Pulmonary artery endothelial cell (primary cell): ENCODE measurements around the gene ORM2. TPM values are rescaled to one million over a fixed set of nuclear protein-coding genes. Genes with fewer than 3 reads are reported as not detected.
"Not testable (repeated sequence)": the region's sequence is repeated elsewhere in the genome, so short reads cannot be mapped to it uniquely, and the experiment has no call there.

ENCODE experiments used
- DNase-seq: peaks from one replicate; pipeline ENCODE4 v3.0.0-alpha.2; 2011; ENCODE audit warnings: low read depth, low spot score
- total RNA-seq: library from RNA; depleted of rRNA; stranded (reverse); fragments of >200 nt; gene quantifications from 2 replicates; pipeline ENCODE4 v1.2.3, GENCODE V29; 2014

ORM2 gene
- total RNA-seq: not detected in 2 replicates

DNA sequence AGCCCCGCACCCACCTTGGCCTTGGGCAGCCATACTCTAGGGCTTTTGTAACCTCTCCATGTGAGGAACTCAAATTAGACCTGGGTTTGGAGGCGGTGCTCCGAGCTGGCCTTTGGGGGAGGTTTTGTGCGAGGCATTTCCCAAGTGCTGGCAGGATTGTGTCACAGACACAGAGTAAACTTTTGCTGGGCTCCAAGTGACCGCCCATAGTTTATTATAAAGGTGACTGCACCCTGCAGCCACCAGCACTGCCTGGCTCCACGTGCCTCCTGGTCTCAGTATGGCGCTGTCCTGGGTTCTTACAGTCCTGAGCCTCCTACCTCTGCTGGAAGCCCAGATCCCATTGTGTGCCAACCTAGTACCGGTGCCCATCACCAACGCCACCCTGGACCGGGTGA, at the start of gene ORM2:
TSS of gene ORM2 (plus strand) at position 245 of the 398 bp plus-strand sequence. CDS start at position 281, 36 bp downstream.
- not testable (repeated sequence) for DNase-seq

DNA sequence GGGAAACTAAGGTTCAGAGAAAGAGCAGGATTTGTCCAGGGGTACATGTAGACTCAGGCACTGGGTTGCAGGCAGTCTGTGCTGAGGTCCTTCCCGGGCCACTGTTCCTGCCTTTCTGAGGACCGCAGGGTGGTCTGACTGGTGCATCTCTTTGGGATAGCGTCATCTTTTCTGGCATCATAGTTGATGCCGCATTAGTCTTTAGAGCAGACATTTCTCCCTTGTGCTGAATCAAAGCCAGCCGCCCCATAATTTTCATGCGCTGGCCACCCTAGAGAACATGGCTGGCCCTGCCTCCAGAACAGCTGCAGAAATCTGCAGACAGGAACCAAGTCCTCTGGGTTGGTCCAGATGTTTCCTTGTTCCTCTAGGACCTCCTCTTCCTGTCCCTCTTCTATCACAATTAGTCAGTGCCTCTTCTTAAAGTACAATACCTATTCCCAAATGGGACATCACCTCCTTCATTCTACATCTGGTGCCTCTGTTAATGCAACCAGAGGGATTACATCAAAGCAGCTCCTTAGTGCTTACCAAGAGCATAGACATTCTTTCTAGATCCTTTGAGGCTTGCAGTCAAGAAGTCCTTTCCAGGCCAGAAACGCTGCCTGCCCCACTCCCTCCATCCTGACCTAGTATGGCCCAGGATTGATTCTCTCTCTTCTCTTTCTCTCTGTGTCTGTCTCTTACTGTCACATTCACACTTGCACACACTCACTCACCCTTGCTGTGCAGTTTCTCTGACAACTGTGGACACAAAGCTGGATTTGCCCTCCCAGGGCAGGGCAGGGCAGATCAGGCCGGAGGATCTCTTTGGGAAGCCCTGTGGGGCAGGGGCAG, 48.8 kb upstream of the ORM2 start:
- DNase-seq: no peak

DNA sequence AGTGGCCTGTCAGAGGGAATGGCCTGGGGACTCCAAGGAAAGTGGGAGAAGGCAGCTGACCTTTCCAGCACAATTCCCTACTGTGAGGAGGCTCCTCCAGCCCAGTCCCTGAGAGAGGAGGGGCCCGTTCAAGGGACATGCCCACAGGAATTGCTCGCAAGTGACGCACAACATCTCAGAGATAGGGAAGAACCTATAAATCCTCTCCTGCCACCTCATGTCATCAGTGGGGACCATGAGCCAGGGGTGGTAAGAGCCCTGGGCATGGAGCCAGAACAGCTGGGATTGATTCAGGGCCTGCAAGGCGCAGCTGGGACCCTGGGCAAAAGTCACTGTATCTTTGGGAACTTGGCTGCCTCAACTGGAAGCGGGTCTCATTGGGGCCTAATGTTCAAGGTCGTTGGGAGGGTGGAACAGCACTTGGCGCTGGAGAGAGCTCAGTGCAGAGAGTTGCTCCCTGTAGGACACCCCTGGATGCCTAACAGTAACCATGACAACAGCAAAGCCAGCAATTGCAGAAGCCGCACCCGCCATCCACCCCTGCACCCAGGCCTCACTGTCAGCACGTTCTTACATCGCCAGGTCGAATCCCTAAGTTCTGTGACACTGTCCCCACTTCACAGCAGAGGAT, 48.1 kb upstream of the ORM2 start:
- no peak for DNase-seq

DNA sequence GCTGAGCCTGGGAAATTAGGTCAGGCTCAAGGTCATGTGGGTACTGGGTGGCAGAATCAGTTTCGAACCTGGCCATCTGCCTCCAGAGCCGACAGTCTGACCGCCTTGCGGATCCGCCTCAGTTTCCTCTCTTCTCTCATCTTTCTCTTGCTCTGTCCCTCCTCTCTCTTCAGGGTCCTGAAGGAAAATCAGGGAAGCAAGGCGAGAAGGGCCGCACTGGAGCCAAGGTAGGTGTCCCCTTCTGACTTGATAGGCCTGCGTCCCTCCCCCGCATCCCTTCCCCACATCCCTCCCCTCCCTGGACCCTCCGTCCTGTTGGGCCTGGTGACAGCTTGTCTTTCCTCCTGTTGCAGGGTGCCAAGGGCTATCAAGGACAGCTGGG, 47.6 kb upstream of the ORM2 start:
- DNase-seq: no peak

DNA sequence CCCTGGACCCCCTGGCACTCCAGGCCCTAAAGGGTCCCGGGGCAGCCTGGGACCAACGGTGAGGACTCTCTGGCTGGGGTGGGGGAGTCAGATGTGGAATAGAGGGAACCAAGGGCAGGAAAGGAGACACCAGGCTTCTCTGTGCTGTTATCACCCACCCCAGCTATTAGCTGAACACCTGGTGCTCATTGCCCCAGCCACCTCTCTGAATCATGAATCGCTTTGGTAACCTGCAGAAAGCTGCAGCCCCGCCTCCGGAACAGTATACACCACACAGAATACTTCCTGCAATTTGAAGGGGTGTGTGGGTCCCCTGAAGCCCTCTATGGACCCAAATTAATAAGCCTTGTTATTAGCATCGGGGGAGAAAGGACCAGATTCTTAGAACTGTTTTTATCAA, 47.2 kb upstream of the ORM2 start:
- no peak for DNase-seq

DNA sequence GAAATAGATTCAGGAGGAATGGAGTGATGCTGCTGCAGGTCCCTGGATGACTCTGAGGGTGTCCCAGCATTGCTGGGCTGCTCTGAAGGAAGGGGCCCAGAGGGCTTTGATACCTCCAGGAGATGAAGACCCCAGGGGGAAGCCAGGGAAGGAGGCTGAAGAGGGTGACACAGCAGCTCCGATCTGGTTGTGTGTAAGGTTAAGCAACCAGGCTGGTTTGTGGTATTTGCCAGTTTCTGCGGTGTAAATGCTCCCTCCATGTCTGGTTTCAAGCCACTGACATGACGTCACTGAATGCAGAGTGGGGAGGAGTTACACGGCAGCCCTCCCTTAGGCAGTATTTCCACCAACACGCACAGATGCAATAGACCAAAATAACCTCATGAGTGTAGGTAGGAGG, 46.7 kb upstream of the ORM2 start:
- DNase-seq: no peak

DNA sequence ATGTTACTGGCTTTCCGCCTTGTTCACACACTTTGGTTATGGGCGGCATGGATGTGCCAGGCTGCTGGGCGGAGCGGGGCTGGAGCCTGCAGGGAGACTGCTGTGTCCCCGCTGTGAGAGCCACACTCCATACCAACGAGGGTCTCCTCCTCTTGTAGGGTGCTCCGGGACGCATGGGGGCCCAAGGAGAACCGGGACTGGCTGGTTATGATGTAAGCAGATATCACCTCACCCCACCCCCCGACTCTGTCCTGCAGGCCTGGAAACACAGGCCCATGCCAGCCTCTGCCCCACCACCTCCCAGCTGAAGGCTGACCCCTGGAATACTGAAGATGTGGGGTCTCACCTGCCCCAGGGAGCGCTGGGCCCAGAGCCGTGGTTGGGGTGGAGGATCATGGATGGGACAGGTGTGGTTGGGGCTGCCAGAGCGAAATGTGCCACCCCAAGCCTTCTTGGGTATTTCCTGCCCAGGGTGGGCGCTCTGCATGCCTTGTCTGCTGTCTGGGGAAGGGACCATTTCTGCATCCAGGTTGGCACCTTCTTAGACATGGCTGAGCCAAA, 46.0 kb upstream of the ORM2 start:
- no peak for DNase-seq

DNA sequence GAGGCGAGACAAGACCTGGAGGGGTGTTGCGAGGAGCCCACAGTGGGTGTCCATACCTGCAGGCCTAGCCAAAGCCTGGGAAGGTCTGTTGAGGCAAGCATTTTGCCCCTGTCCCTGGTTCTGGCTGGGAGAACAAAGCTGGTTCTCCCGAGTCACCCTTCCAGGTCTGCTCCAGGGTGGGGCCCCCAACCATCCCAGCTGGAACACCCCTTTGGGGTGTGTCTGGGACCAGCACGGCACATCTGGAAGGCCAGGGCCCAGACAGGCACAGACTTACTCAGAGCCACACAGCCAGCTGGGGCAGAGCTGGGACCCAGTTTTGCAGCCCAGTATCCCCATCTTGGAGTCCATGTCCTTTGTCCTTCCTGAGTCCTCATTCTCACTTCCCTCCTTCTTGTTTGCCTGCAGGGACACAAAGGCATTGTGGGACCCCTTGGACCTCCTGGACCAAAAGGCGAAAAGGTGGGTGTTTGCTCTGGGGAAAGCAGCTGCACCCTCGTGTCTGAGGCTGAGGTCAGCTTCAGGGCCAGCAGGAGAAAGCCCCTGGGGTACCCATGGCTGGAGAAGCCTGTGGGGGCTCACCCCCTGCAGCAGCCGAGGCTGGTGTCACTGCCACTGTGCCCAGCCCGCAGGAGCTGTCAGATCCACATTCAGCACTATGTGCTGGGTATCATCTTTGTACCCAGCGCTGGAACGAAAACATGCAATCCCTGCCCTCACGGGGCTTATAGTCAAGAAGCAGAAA, 45.2 kb upstream of the ORM2 start:
- DNase-seq: no peak

DNA sequence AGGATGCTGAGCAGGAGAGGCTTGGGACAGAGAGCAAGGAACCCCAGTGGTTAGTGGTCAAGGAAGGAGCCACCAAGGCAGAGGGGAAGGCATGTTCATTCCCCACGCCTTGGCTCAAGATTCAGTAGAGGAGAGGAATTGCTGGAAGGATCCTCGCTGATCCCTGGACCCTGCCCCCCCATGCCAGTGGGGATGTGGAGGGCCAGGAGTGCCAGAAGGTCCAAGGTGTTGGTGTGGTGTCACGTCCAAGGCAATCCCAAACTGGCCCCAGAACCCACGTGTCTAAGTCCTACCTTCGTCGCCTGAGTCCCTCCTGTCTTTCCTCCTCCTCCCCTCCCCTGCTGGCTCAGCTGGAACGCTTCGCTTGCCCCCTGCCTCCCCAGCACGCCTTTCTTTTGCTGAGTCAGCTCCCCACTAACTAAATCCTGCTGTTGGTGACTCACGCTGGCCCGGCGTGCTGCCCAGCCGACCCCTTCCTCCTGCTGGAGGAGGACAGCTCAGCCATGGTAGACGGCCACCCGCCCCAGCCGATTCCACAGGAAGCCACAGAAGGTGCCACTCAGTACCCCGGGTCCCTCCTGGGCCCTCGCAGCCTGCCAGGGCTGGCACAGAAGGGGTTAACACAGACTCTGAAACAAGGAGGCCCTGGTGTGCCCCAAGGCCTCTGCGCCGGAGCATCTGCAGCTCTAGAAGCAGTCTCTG, 44.4 kb upstream of the ORM2 start:
- DNase-seq: no peak

DNA sequence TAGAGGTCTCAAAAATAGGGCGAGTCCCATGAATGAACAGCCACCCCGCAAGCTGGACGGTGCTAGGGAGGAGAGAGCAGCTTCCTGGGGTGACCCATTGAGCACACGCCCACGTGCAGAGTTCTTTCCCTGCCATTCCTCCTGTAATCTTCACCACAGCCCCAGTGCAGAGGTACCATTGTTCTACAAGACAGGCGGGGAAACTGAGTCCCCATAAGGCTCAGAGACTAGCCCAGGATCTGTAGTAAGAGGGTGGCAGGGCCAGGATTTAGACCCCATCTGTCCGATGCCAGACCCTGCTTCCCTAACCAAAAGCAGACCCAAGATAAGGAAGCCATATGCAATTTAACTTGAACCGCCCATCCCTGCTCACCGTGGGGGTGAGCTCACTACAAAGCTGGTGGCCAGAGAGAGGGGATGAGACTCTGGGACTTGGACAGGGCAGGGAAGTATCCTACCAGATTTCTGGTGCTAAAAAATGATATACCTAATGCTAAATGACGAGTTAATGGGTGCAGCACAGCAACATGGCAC, 43.5 kb upstream of the ORM2 start:
- no peak for DNase-seq

DNA sequence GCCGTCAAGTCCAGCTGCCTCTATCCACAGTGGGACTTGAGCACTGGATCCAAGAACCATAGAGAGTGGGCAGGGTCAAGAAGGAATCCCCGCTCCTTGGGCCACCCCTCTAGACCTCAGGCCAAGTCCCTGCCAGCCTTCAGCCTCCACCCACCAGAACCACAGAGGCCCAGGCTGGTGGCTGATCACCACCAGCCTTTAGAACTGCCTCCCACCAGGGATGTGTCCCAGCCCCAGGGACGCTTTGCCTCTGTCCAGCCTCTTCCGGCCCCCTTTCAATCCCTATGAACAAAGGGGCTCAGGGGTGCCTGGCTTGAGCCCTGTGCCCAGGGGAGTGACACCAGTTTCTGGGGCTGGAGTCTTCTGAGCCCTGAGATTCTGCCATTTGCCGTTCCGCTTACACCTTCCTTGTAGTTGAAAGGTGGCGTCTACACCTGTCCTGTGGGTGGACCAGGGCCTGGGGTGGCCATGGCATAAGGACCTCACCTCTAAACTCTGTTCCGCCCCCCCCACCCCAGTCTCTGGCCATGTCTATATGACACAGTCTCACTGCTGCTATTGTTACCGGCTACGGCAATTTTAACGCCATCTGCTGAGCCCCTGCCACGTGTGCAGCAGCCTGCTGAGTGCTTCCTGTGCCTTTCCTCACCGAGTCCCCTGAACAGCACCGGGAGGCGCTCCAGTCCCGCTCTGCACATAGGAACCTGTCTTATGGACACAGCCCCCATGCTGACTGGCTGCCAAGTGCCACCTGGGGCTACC, 42.5 kb upstream of the ORM2 start:
- DNase-seq: no peak

DNA sequence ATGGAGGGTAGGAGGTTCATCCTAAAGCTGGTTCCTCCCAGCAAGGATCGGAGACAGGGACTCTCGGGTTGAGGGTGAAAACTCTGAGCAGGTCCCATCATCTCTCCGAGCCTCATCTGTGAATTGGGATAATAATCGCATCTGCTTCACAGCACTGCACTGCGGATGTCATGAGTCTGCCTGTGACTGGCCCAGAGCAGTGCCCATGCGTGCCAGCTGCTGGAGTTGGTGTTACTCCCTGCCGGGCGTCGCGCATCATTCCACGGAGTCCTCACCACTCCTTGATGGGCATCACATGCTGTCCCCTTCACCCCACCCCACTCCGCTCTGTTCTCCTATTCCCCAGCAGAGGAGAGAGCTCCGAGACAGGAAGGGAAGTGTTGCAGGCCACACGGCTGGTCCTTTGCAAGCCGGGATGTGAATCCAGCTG, 41.9 kb upstream of the ORM2 start:
- no peak for DNase-seq

DNA sequence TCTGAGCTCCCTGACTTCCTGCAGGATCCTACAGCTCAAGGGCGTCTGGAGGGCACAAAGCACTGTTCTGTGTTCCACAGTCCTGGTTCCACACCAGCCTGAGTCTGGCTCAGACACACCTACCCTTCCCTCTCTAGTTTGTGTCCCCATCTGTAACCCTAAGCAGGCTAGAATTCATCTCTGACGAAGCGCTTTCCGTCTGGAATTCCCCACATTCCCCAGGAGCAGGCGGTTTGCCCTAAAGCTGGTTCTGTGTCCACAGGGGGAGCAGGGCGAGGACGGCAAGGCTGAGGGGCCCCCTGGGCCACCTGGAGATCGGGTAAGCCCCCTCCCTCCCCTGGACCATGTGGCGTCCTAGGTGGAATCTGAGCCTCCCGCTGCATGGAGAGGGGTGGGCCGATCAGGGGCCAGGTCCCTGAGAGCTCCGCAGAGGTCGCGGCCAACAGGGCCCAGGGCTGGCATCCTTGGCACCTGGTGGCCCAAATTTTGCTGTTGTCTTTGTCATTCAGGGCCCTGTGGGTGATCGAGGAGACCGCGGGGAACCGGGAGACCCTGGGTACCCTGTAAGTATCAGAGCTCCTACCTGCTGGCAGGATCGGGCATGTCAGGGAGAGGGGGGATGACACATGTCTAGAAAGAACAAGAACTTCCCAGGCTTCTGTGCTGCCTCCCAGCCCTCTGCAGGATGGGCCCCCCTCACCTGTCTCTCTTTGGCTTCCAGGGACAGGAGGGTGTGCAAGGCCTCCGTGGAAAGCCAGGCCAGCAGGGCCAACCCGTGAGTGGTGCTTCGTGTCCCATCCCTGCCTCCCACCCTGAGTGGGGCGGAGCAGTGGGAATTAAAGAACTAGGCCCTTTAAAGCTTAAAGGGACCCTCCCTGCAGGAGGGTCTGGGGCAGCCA, 41.2 kb upstream of the ORM2 start:
- no peak for DNase-seq

DNA sequence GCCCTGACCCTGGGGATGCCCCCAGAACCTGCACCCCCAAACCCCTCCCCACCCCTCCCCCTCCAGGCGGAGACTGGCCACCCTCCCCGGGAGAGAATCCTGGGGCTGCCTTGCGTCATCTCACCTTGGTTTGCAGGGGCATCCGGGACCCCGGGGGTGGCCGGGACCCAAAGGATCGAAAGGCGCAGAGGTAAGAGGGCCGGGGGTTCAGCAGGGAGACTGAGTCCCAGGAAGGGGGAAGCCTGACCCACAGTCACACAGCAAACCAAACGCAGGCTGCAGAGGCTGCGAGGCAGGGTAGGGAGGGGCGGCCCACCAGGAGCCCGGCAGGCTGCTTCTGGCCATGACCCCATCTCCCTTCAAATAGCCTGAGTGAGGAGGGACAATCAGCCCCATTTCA, 40.6 kb upstream of the ORM2 start:
- DNase-seq: no peak

DNA sequence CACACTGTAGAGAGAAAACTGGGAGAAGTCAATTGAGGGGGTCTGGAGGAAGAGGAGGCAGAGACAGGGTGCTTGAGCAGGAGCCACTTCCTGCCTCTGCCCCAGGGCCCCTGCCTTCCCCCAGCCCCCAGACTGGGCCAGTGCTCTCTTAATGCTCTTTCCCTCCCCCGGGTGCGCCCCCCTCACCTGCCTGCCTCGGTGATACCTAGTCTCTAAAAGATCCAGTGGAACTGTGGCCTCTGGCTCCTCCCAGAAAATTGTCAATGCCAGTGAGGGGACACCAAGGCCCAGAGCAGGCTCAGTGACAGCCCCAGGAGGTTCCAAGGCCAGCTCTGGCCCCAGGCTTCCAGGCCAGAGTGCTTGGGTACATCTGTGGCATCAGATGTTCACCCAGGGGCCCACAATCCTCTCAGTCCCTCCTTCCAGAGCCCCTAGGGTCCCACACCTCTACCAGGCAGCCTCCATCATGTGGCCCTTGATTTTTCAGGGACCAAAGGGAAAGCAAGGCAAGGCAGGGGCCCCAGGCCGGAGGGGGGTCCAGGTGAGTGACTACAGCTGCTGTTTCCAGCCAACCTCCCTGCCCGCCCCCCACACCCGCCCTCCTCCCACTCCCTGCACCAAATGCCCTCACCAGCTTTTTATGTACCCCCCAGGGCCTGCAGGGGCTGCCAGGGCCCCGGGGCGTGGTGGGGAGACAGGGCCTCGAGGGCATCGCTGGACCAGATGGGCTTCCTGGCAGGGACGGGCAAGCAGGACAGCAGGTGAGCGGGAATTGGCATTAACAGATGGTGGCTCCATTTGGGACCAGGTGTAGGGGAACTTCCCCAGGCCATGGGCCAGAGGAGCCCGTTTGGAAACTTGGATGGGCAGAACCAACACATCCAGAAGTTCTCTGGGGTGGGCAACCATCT, 39.8 kb upstream of the ORM2 start:
- DNase-seq: no peak

DNA sequence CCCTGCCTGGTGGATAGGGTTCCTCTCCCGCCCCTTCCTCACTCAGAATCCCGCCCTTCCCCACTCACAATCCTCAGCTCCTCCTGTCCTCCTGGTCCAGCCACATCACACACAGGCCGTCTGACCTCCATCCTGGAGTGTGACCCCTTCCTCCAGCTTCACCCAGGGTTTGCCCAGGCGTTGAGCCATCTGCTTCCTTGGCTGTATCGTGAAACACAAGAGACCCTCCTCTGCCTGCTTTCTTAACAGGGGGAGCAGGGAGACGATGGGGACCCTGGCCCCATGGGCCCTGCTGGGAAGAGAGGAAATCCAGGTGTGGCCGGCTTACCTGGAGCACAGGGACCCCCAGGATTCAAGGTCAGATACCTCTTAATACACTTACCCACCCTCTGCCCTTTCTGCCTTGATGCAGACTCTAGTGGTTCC, 39.1 kb upstream of the ORM2 start:
- no peak for DNase-seq

DNA sequence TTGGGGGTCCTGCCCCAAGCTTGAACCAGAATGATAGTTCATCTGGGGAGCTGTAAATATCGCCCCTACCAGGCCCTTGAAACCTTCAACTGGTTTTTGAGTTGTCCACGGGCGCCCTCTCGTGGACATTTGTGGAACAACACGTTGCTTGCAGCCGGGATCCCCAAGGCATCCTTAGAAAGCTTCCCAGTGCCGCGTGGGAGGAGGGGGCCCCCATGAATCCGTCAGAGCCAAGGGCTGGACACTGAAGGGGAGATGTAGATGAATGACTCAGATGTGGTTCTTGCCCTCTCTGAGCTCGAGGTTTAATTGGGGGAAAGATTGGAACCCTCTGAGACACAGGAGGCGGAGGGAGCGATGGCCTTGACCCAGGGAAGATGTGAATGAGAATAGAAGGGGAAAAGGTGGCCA, 38.6 kb upstream of the ORM2 start:
- DNase-seq: no peak

DNA sequence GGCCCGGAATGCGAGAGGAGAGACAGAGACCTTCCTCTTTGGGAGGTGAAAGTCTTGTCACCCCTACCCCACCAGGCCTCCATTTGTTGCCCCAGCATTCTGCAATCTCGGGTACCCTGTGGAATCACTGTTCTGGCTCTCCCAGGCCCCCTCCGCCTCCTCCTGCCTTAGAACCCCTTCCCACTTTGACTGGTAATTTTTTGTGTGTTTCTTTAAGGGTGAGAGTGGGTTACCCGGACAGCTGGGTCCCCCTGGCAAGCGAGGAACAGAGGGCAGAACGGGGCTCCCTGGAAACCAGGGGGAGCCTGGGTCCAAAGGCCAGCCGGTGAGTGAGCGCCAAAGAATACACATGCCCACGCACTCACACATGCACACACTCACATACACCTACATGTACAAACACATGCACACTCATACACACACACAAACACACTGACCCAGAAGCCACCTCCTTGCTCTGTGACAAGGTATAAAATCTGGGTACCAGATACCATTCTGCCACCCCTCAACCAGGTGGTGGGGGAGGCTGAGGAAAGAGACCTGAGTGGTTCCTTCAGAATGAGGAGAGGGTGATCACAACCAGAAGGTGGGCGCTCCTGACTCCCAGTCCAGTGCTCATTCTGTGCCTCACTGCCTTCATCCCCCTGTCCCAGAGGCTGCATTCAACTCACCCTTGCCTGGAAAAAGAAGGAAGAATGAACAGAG, 37.6 kb upstream of the ORM2 start:
- DNase-seq: no peak
